ENCODE results near the gene TP53RK. TPM values are rescaled to one million over a fixed set of nuclear protein-coding genes. Genes with fewer than 3 reads are reported as not detected.

The TP53RK gene
- polyA plus RNA-seq = 10 to 100 TPM; 17.5 to 23.9 (median 18.4) TPM

- Mint-ChIP-seq H3K9me3 (no peaks in the 10 kb centered on the region), H3K27ac (peak within 1 kb of the TSS; percentile 93 to 97 (median 96)), H3K27me3 (ENCODE audit: low read depth in 3 of 3) (peaks cover 0 to 3% (median 2%) of the 10 kb centered on the region in 3 donors), H3K36me3 (peaks cover 0 to 14% (median 4%) of the 10 kb centered on the region in 3 donors), H3K4me3 (peak within 1 kb of the TSS; percentile 94 to 98 (median 96)), H3K4me1 (peaks cover 44 to 63% of the 10 kb centered on the region in 2 donors)
- DNase-seq = peak; percentile 95 to 96 (median 96)
Observed at GRCh38 chr20:46689082-46689753, at the start of gene TP53RK. Gene TP53RK (minus strand): TSS chr20:46689444. CDS start chr20:46689414, 30 bp downstream.

DNA sequence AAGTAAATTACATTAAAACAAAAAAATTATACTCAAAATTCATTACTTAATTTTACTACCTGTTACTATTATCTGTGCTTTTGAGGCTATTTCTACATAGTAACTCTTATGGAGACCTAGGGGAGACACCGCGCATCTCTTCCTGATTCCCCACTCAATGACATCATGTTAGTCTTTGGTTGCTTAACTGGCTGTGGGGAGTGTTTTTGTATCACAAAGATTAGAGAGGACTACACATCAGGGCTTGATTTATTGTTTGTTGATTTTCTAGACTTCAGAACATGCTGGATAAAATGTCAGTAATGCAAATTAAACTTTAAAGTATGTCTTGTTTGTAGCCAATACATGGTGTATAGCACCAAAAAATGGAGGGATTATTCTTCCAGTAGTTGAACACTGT, 46.2 kb upstream of the TP53RK start:
- DNase-seq = no peak
- Mint-ChIP-seq H3K27ac (no peak overlapping the region), H3K4me3 (no peak overlapping the region), H3K9me3 (peaks cover 0 to 5% (median 0%) of the 10 kb centered on the region in 6 donors), H3K27me3 (ENCODE audit: low read depth in 3 of 3) (peaks cover 3 to 5% (median 5%) of the 10 kb centered on the region in 3 donors), H3K36me3 (no peaks in the 10 kb centered on the region), H3K4me1 (no peaks in the 10 kb centered on the region)

DNA sequence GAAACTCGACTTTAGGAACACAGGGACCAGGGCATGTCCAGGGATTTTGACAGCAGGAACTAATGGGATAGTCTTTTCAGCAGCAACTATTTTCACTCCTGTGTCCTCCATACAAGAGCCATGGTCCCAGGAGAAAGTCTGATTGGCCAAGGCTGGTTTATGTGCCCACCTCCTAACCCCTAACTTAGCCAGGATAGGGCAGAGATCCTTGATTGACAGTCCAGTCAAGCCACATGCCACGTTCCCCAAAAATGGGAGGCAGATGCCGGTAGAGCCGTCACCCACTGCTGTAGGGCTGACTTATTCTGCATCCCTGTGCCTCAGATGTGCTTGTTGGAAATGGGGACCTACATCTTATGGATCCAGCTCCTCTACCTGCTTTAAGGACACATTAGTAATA, 42.5 kb upstream of the TP53RK start:
- Mint-ChIP-seq H3K27me3 (ENCODE audit: low read depth in 3 of 3) (peaks cover 2 to 4% (median 3%) of the 10 kb centered on the region in 3 donors), H3K4me1 (no peaks in the 10 kb centered on the region), H3K9me3 (peaks cover 0 to 3% (median 0%) of the 10 kb centered on the region in 6 donors), H3K4me3 (no peak overlapping the region), H3K27ac (no peak overlapping the region), H3K36me3 (no peaks in the 10 kb centered on the region)
- DNase-seq = no peak

- no peak overlapping the region for H3K4me3 Mint-ChIP-seq
- H3K36me3 Mint-ChIP-seq = no peaks in the 10 kb centered on the region
- peaks cover under 1 to 5% (median 3%) of the 10 kb centered on the region in 3 donors for H3K27me3 Mint-ChIP-seq (ENCODE audit: low read depth in 3 of 3)
- no peak for DNase-seq
- H3K4me1 Mint-ChIP-seq = no peaks in the 10 kb centered on the region
- no peak overlapping the region for H3K27ac Mint-ChIP-seq
- H3K9me3 Mint-ChIP-seq = peaks cover 0 to 1% (median 0%) of the 10 kb centered on the region in 6 donors
Observed at GRCh38 chr20:46725186-46726165, 36.2 kb upstream of the TP53RK start.

GRCh38 chr20:46724343-46724959, 35.2 kb upstream of the TP53RK start:
- H3K36me3 Mint-ChIP-seq = no peaks in the 10 kb centered on the region
- H3K4me1 Mint-ChIP-seq = no peaks in the 10 kb centered on the region
- no peaks in the 10 kb centered on the region for H3K9me3 Mint-ChIP-seq
- no peak for DNase-seq
- H3K27me3 Mint-ChIP-seq (ENCODE audit: low read depth in 3 of 3) = peaks cover 0 to 5% (median 0%) of the 10 kb centered on the region in 3 donors
- H3K27ac Mint-ChIP-seq = no peak overlapping the region
- H3K4me3 Mint-ChIP-seq = no peak overlapping the region

DNA sequence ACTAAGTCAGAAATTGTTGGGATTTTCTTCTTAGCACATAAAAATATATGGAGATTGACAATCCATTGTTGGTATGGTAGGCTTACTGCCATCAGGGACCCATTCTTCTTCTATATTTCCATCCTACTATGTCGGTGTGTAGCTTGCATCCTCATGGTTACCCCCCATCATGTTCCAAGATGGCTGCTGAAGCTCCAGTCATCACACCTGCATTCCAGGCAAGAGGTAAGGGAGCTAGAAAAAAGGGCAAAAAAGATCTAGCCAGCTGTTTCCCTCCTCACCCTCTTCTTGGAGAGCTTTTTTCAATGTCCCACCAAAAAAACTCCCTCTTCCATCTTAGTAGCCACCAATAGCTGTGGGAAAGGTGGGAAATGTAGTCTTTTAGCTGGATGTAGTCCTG, 33.8 kb upstream of the TP53RK start:
- H3K4me3 Mint-ChIP-seq = no peak overlapping the region

GRCh38 chr20:46722450-46722849, 33.2 kb upstream of the TP53RK start:
- Mint-ChIP-seq H3K36me3 (no peaks in the 10 kb centered on the region), H3K27me3 (ENCODE audit: low read depth in 3 of 3) (peaks cover 0 to 4% (median 3%) of the 10 kb centered on the region in 3 donors), H3K9me3 (no peaks in the 10 kb centered on the region), H3K27ac (no peak overlapping the region), H3K4me1 (no peaks in the 10 kb centered on the region), H3K4me3 (no peak overlapping the region)
- no peak for DNase-seq

More for the DNA sequence above, 33.8 kb upstream of the TP53RK start:
- Mint-ChIP-seq H3K4me1 (no peaks in the 10 kb centered on the region), H3K27me3 (ENCODE audit: low read depth in 3 of 3) (peaks cover 0 to 4% (median 3%) of the 10 kb centered on the region in 3 donors), H3K9me3 (no peaks in the 10 kb centered on the region), H3K27ac (no peak overlapping the region), H3K36me3 (no peaks in the 10 kb centered on the region)
- no peak for DNase-seq

DNA sequence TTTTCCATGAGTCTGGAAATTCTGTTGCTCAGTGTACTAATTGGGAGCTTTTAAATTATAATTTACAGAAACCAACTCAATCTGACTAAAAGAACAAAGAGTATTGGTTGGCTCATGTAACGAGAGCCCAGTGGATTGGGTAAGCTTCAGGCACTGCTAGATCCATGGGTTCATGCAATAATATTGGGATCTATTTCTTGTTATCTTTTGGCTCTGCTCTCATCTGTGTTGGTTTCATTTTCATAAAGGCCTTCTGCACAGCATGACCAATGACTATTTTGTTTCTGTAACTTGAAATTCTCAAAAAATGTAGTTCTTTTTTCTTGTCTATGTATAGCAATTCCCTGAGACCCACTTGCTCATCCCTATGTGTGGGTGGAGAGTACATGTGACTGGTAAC, 32.2 kb upstream of the TP53RK start:
- H3K27ac Mint-ChIP-seq = no peak overlapping the region
- H3K4me1 Mint-ChIP-seq = no peaks in the 10 kb centered on the region
- H3K9me3 Mint-ChIP-seq = no peaks in the 10 kb centered on the region
- peaks cover 0 to 3% (median under 1%) of the 10 kb centered on the region in 3 donors for H3K27me3 Mint-ChIP-seq (ENCODE audit: low read depth in 3 of 3)
- H3K36me3 Mint-ChIP-seq = no peaks in the 10 kb centered on the region
- DNase-seq = no peak
- H3K4me3 Mint-ChIP-seq = no peak overlapping the region

DNA sequence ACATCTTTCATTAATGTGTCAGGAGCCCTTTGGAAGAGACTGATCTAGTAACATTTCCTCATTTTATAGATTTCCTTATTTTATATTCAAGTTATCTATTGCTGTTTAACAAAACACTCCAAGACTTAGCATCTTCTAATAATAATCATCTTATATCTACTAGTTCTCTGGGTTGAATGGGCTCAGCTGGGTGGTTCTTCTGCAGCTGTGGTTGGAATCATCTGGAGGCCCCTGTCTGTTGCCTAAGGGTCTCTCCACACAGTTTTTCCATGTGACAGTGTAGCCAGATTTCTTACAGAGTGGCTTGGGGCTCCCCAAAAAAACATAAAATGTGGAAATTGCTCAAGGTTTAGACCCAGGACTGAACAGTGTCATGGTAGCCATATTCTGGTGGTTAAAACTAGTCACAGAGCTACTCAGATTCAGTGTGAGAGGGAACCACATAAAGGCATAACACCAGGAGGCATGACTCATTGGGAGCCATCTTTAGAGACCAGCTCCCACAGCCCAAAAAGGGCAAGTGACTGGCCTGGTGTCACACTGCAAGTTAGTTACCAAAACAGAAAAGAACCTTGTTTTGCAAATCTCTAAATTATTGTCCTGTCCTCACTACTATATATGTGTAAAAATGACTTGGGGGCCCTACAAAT, 31.7 kb upstream of the TP53RK start:
- no peaks in the 10 kb centered on the region for H3K4me1 Mint-ChIP-seq
- H3K9me3 Mint-ChIP-seq = no peaks in the 10 kb centered on the region
- H3K36me3 Mint-ChIP-seq = no peaks in the 10 kb centered on the region
- H3K27me3 Mint-ChIP-seq (ENCODE audit: low read depth in 3 of 3) = peaks cover 0 to 3% (median 3%) of the 10 kb centered on the region in 3 donors
- no peak for DNase-seq
- no peak overlapping the region for H3K27ac Mint-ChIP-seq
- H3K4me3 Mint-ChIP-seq = no peak overlapping the region

DNA sequence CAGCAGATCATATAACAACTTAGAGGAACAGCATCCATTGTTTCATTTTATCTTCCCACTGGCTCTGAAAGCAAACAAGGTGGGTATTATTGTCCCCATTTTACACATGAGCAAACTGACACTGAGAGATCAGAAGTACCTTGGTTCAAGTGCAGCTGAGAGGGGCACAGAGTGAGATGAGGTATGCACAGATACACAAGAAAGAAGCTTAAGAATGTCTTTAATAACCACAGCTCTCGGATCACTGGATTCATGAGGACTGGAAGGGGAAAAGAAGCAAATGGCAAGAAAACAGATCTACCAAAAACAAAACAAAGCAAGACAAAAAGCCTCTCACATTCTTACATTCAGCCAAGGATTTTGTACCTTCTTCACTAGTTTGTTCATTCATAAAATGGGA, 30.8 kb upstream of the TP53RK start:
- H3K4me1 Mint-ChIP-seq = no peaks in the 10 kb centered on the region
- H3K27ac Mint-ChIP-seq = no peak overlapping the region
- no peaks in the 10 kb centered on the region for H3K9me3 Mint-ChIP-seq
- no peak for DNase-seq
- H3K4me3 Mint-ChIP-seq = no peak overlapping the region
- H3K27me3 Mint-ChIP-seq (ENCODE audit: low read depth in 3 of 3) = peaks cover 0 to 3% (median 3%) of the 10 kb centered on the region in 3 donors
- H3K36me3 Mint-ChIP-seq = no peaks in the 10 kb centered on the region

DNA sequence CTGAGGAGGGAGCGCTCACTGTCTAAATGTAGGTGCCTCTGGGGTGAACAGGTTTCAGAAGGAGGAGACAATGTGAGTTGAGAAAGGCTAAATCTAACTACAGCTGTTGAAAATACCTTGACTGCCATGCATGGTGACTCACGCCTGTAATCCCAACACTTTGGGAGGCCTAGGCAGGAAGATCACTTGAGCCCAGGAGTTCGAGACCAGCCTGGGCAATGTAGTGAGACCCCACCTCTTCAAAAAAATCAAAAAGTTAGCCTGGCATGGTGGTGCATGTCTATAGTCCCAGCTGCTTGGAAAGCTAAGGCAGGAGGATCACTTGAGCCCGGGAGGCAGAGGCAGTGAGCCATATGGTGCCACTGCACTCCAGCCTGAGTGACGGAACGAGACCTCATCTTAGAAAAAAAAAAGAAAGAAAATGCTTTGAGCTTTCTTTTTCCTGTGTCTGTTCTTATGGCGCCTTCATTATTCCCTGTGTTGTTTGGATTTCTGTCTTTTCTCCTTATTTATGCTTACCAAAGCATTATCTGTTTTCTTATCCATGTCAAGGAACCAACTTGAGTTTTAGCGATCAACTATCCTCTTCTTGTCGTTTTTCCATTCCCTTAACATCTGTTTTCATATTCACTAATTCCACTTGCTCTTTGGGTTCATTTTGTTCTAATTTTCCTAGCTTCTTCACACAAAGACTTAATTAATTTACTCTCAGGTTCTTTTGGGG, 28.7 kb upstream of the TP53RK start:
- H3K27me3 Mint-ChIP-seq (ENCODE audit: low read depth in 3 of 3) = peaks cover 0 to 3% (median 3%) of the 10 kb centered on the region in 3 donors
- no peak for DNase-seq

DNA sequence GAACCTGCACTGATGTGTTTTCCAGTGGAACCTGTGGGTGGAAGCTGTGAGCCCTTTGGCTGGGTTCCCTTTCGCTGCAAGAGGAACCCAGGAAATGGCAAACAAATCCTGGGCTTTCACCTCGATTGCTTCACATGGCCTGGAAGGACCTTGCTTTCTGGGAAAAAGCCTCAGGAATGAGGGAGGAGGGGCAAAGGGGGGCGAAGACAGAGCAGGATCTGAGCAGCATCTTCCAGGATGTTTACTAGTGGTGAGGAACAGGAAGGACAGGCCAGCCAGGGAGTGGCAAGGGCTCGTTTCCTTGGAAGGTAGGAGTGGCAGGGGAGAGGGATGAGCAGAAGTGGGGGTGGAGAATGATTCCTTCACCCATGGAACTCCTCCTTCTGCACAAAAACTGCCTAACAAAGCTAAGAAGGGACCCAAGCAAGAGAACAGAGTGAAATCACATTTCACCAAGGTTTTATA, 26.1 kb upstream of the TP53RK start:
- DNase-seq = no peak
- no peak overlapping the region for H3K27ac Mint-ChIP-seq
- H3K9me3 Mint-ChIP-seq = no peaks in the 10 kb centered on the region
- no peak overlapping the region for H3K4me3 Mint-ChIP-seq
- peaks cover 2 to 3% of the 10 kb centered on the region in 2 donors for H3K4me1 Mint-ChIP-seq
- peaks cover 2 to 3% (median 3%) of the 10 kb centered on the region in 3 donors for H3K27me3 Mint-ChIP-seq (ENCODE audit: low read depth in 3 of 3)
- no peaks in the 10 kb centered on the region for H3K36me3 Mint-ChIP-seq

More for the DNA sequence above, 28.7 kb upstream of the TP53RK start:
- Mint-ChIP-seq H3K9me3 (no peaks in the 10 kb centered on the region), H3K27ac (no peak overlapping the region), H3K4me1 (no peaks in the 10 kb centered on the region), H3K36me3 (no peaks in the 10 kb centered on the region), H3K4me3 (no peak overlapping the region)
